SU-DHL-6 (cell line): ENCODE results near the gene PTGDS.

Source experiments
- CTCF ChIP-seq: fragments of 200-600 bp; sonication (generic); IDR thresholded peaks from one replicate; pipeline ENCODE4 v1.5.1; 2017; ENCODE audit warnings: antibody characterized with exemption, mild to moderate bottlenecking, low read length, moderate library complexity; ENCODE audit not compliant: insufficient read depth, poor library complexity, severe bottlenecking
- EZH2phosphoT487 ChIP-seq: fragments of 200-600 bp; sonication (generic), shearing (Covaris generic); conservative IDR thresholded peaks from 2 replicates; pipeline ENCODE4 v1.6.1; 2018; ENCODE audit warnings: mild to moderate bottlenecking, antibody characterized with exemption, low read length, moderate library complexity, mixed read lengths

GRCh38 chr9:136983656-136984314, 6.5 kb downstream of the PTGDS start:
- TF ChIP-seq CTCF (no peak), EZH2phosphoT487 (no peak)
